GM10266 (cell line): ENCODE data around the gene WFDC9.
"Not testable (repeated sequence)": the region's sequence is repeated elsewhere in the genome, so short reads cannot be mapped to it uniquely, and the experiment has no call there.

Source experiments
- DNase-seq: peaks from one replicate; pipeline ENCODE4 v3.0.0; 2012; ENCODE audit errors: extremely low spot score
- TF ChIP-seq, protein P1 (sequence below): IDR thresholded peaks from 2 replicates; pipeline ENCODE4 v1.5.1; 2012; ENCODE audit warnings: mild to moderate bottlenecking, low read depth; ENCODE audit not compliant: control insufficient read depth, insufficient read depth; ENCODE audit errors: missing control alignments

The WFDC9 gene

DNA sequence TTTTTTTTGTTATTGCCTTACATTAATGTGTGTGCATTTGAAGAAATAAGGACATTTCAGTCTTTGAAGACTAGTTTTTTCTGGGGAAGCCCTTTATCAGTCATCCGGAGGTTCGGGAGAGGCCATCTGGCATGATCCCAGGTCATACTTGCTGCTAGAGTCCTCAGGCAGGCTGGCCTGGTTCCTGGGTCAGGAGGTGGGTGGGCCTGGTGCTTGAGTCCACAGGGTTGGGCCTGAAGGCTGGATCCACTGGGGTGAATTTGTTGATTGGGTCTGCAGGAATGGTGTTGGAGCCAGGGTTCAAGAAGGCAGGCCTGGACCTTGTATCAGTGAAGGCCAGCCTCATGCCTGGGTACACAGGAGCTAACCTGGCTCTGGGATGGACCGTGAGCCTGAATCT, 15.8 kb upstream of the WFDC9 start:
- TF ChIP-seq, protein P1, sequence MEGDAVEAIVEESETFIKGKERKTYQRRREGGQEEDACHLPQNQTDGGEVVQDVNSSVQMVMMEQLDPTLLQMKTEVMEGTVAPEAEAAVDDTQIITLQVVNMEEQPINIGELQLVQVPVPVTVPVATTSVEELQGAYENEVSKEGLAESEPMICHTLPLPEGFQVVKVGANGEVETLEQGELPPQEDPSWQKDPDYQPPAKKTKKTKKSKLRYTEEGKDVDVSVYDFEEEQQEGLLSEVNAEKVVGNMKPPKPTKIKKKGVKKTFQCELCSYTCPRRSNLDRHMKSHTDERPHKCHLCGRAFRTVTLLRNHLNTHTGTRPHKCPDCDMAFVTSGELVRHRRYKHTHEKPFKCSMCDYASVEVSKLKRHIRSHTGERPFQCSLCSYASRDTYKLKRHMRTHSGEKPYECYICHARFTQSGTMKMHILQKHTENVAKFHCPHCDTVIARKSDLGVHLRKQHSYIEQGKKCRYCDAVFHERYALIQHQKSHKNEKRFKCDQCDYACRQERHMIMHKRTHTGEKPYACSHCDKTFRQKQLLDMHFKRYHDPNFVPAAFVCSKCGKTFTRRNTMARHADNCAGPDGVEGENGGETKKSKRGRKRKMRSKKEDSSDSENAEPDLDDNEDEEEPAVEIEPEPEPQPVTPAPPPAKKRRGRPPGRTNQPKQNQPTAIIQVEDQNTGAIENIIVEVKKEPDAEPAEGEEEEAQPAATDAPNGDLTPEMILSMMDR: no peak

DNA sequence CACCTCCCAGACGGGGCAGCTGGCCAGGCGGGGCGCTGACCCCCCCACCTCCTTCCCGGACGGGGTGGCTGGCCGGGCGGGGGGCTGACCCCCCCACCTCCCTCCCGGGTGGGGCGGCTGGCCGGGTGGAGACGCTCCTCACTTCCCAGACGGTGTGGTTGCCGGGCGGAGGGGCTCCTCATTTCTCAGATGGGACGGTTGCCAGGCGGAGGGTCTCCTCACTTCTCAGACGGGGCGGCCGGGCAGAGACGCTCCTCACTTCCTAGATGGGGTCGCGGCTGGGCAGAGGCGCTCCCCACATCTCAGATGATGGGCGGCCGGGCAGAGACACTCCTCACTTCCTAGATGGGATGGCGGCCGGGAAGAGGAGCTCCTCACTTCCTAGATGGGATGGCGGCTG, 14.8 kb upstream of the WFDC9 start:
- DNase-seq: not testable (repeated sequence)

More for the DNA sequence above, 15.8 kb upstream of the WFDC9 start:
- DNase-seq: no peak

DNA sequence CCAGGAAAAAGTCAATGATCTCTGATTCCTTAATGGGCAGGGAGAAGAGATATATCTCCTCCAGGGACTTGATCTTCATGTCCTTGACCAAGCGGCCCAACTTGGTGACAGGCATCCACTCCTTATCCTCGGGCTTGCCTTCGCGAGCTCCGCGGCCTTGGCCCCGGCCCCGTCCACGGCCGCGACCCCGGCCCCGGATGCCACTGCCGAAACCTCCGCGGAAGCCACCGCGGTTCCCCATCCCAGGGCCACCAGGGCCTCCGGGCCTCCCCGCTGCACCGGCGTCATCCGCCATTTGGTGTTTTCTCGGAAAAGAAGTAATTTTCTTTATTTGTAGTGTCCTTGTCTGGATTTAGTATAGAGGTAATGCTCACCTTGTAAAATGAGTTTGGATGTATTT, 10.0 kb upstream of the WFDC9 start:
- DNase-seq: not testable (repeated sequence)

DNA sequence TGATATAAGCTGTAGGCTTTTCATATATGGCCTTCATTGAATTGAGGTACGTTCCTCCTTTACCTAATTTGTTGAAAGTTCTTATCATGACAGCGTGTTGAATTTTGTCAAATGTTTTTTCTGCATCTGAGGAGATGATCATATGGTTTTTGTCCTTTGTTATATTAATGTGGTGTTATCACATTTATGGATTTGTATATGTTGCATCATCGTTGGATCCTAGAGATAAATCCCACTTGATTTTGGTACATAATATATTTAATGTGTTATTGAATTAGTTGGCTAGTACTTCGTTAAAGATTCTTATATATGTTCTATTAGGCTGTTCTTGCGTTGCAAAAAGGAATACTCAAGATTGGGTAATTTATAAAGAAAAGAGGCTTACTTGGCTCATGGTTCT, 8.6 kb upstream of the WFDC9 start:
- TF ChIP-seq, protein P1: no peak
- no peak for DNase-seq

DNA sequence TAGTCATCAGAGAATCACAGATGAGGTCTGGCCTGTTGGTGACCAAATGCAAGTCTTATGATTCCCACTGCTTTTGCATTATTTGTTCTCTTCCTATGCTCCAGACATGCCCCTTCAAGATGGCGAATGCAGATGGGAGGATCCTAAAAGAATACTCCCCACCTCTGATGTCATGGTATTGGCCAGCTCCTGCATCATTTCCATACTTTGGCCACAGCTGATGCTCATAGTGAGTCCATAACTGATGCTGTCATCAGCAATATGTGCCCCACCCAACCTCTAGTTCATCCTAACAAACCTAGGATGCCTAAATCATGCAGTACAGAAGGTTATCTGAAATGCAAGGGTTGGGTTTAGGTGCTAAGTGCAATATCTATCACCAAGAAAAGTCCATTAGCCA, 5.4 kb upstream of the WFDC9 start:
- no peak for DNase-seq
- TF ChIP-seq, protein P1: no peak

DNA sequence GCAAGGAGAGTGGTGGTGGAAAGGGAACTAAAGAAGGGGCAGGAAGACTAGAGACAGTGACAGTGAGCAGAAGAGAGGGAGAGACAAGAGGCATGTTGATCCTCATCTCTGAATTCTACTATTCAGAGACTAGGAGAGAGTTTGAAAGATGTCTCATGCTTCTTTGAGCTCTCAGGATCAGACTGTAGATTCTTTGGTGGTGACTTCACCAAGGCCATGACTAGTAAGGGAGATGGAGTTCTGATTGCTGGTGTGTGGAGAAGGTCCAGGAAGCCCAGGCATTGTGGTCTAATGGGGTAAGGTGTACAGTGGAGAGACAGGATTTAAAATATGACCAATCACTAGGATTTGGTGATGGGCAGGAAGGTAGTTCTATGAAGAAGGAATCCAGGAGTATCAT, 713 bp downstream of the WFDC9 start:
- TF ChIP-seq, protein P1: no peak
- no peak for DNase-seq

DNA sequence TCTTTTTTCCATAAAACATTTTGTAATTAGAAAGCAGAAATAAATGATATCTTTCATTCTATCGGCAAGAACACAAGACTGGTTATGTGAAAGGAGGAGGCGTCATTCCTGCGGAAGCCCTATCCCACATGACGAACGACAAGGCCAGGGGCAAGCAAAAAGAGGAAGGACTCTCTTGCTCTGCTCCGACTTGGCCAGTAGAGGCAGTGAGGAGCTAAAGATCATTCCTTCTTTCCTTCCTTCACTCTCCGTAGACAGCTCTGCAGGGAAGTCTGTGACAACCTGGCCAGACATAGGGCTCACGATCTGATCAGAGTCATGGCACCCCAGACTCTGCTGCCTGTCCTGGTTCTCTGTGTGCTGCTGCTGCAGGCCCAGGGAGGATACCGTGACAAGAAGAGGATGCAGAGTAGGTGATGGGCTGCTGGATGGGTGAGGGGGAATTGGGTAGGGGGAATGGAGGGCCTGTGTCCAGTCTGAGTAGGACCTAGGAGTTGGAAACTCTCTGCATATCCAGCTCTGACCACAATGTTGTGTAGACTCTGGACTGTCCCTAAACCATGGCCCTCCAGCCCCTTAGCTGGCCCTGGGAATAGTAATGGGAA, 1.5 kb downstream of the WFDC9 start, which contains the start of gene WFDC10A:
WFDC10A (plus strand) TSS at position 244 of the 605 bp plus-strand sequence; CDS start at position 319, 75 bp downstream.
- TF ChIP-seq, protein P1: peak; percentile 75
- DNase-seq: peak; percentile 66

DNA sequence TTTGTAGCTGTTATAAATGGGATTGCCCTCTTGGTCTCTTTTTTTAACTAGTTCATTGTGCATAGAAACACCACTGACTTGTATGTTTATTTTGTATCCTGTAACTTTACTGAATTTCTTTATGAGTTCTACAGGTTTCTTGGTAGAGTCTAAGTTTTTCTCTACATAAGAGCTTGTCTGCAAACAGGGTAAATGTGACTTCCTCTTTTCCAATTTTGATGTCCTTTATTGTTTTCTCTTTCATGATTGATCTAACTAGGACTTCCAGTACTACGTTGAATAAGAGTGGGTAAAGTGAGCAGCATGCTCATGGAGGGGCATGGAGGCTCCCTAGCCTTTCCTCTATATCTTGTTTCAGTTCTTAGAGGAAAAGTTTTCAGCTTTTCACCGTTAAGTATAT, 4.5 kb downstream of the WFDC9 start:
- no peak for DNase-seq
- TF ChIP-seq, protein P1: no peak
